WTC11 (cell line): ENCODE data around the gene PDE4A. TPM values are rescaled to one million over a fixed set of nuclear protein-coding genes. Genes with fewer than 3 reads are reported as not detected.

Experiments used
- ATAC-seq: fragments of 200-7000 bp; cut with Tn5 transposase; 2 replicates; pipeline ENCODE4 v1.10.0; 2021; ENCODE audit warnings: mild to moderate bottlenecking, moderate library complexity
- Bru-seq: library from RNA; stranded (reverse); fragments of 400-500 nt; gene quantifications from one replicate; lab custom pipeline; 2021; lab: Mats Ljungman, UMichigan
- CTCF ChIA-PET: fragments of 300-600 bp; sonication (Branson Sonifier 250); formaldehyde crosslinking; loops from one replicate; lab custom pipeline; 2021; ENCODE audit warnings: antibody characterized with exemption; lab: Charles Lee
- POLR2A ChIA-PET: fragments of 350-600 bp; sonication (Branson Sonifier 250); formaldehyde crosslinking; loops from one replicate; lab custom pipeline; 2021; ENCODE audit warnings: antibody characterized with exemption; lab: Charles Lee
- DNase-seq: peaks from one replicate; pipeline ENCODE4 v3.0.0; 2021; ENCODE audit warnings: low spot score
- H3K27ac Mint-ChIP-seq: 2 replicates; pipeline ENCODE4 v1.8.0; 2021; ENCODE audit warnings: mixed read lengths
- H3K27me3 Mint-ChIP-seq: 2 replicates; pipeline ENCODE4 v1.8.0; 2021; ENCODE audit warnings: low read depth, mild to moderate bottlenecking, moderate library complexity, mixed read lengths
- H3K36me3 Mint-ChIP-seq: 2 replicates; pipeline ENCODE4 v1.8.0; 2021; ENCODE audit warnings: mixed read lengths
- H3K4me1 Mint-ChIP-seq: 2 replicates; pipeline ENCODE4 v1.8.0; 2022; ENCODE audit warnings: mixed read lengths
- H3K4me3 Mint-ChIP-seq: 2 replicates; pipeline ENCODE4 v1.8.0; 2021; ENCODE audit warnings: mild to moderate bottlenecking, moderate library complexity, mixed read lengths
- H3K9me3 Mint-ChIP-seq: 2 replicates; pipeline ENCODE4 v1.8.0; 2021; ENCODE audit warnings: mixed read lengths
- ATF3 ChIP-seq: sonication (generic); formaldehyde crosslinking; conservative IDR thresholded peaks from 2 replicates; pipeline ENCODE4 v1.8.1; 2022; ENCODE audit warnings: mild to moderate bottlenecking, missing genetic modification reagents
- CDX4 ChIP-seq: fragments of 250-450 bp; sonication (Bioruptor Pico); IDR thresholded peaks from 2 replicates; pipeline ENCODE4 v1.9.0; 2021; ENCODE audit warnings: moderate library complexity, mild to moderate bottlenecking, inconsistent platforms, borderline replicate concordance
- CTCF ChIP-seq: fragments of 200-600 bp; IDR thresholded peaks from 2 replicates; pipeline ENCODE4 v1.8.0; 2022; ENCODE audit warnings: antibody characterized with exemption
- FOXJ3 ChIP-seq: sonication (generic); formaldehyde crosslinking; IDR thresholded peaks from 2 replicates; pipeline ENCODE4 v1.9.0; 2021; ENCODE audit warnings: missing genetic modification reagents, mild to moderate bottlenecking, borderline replicate concordance
- FOXP1 ChIP-seq: sonication (generic); formaldehyde crosslinking; IDR thresholded peaks from 2 replicates; pipeline ENCODE4 v1.8.0; 2022; ENCODE audit warnings: missing genetic modification reagents, mild to moderate bottlenecking, moderate library complexity, borderline replicate concordance
- HMGXB4 ChIP-seq: sonication (generic); formaldehyde crosslinking; IDR thresholded peaks from 2 replicates; pipeline ENCODE4 v1.8.1; 2023; ENCODE audit warnings: mild to moderate bottlenecking, moderate library complexity, missing genetic modification reagents
- MYBL2 ChIP-seq: sonication (generic); formaldehyde crosslinking; IDR thresholded peaks from 2 replicates; pipeline ENCODE4 v1.8.1; 2023; ENCODE audit warnings: mild to moderate bottlenecking, moderate library complexity, missing genetic modification reagents
- NR2C2 ChIP-seq: sonication (generic); formaldehyde crosslinking; IDR thresholded peaks from 2 replicates; pipeline ENCODE4 v1.8.0; 2022; ENCODE audit warnings: mild to moderate bottlenecking, missing genetic modification reagents
- SMAD3 ChIP-seq: sonication (generic); formaldehyde crosslinking; IDR thresholded peaks from 2 replicates; pipeline ENCODE4 v1.8.0; 2022; ENCODE audit warnings: missing genetic modification reagents, mild to moderate bottlenecking, borderline replicate concordance
- SP1 ChIP-seq: sonication (generic); formaldehyde crosslinking; conservative IDR thresholded peaks from 2 replicates; pipeline ENCODE4 v1.8.1; 2022; ENCODE audit warnings: missing genetic modification reagents
- STAT6 ChIP-seq: sonication (generic); formaldehyde crosslinking; conservative IDR thresholded peaks from 2 replicates; pipeline ENCODE4 v1.8.1; 2023; ENCODE audit warnings: mild to moderate bottlenecking, low read depth, missing genetic modification reagents, moderate library complexity
- TEAD1 ChIP-seq: sonication (generic); formaldehyde crosslinking; IDR thresholded peaks from 2 replicates; pipeline ENCODE4 v1.8.0; 2022; ENCODE audit warnings: mild to moderate bottlenecking, missing genetic modification reagents
- ZNF138 ChIP-seq: sonication (generic); formaldehyde crosslinking; conservative IDR thresholded peaks from 2 replicates; pipeline ENCODE4 v1.8.1; 2022; ENCODE audit warnings: mild to moderate bottlenecking, moderate library complexity, missing genetic modification reagents
- ZNF263 ChIP-seq: sonication (generic); formaldehyde crosslinking; IDR thresholded peaks from 2 replicates; pipeline ENCODE4 v1.8.1; 2022; ENCODE audit warnings: low read depth, mild to moderate bottlenecking, moderate library complexity, missing genetic modification reagents
- ZNF423 ChIP-seq: fragments of 250-450 bp; sonication (Bioruptor Pico); IDR thresholded peaks from 2 replicates; pipeline ENCODE4 v2.1.2; 2022; ENCODE audit warnings: mild to moderate bottlenecking, moderate library complexity
- ZNF425 ChIP-seq: fragments of 250-450 bp; sonication (Bioruptor Pico); conservative IDR thresholded peaks from 2 replicates; pipeline ENCODE4 v1.9.0; 2021; ENCODE audit warnings: mild to moderate bottlenecking
- ZNF532 ChIP-seq: fragments of 250-450 bp; sonication (Bioruptor Pico); IDR thresholded peaks from 2 replicates; pipeline ENCODE4 v1.9.0; 2021; ENCODE audit warnings: mild to moderate bottlenecking, borderline replicate concordance
- long read RNA-seq, 3 experiments: library from RNA in 1 of 3; library from capped mRNA in 1 of 3; library from polyadenylated mRNA in 1 of 3; unstranded in 2 of 3; stranded (forward) in 1 of 3; transcript quantifications; one replicate each; pipeline ENCODE4 v2.0.0, GENCODE V29; 2021
- total RNA-seq: library from RNA; stranded (reverse); gene quantifications from 3 replicates; pipeline ENCODE4 v1.2.3, GENCODE V29; 2021

PDE4A gene
- total RNA-seq (5.3 to 5.9 TPM (median 5.8 TPM) in 3 replicates), Bru-seq, nascent RNA (percentile 27 among the genes with signal in this experiment)
- long read RNA-seq, experiment 1, full-length matches to known transcripts: 9 of 26 reads
- long read RNA-seq, experiment 1, partial matches to known transcripts: 11 of 26 reads
- long read RNA-seq, experiment 1, other reads (novel, unspliced or antisense): 6 of 26 reads
- long read RNA-seq, experiment 2, partial matches to known transcripts: 2 of 6 reads
- long read RNA-seq, experiment 2, other reads (novel, unspliced or antisense): 4 of 6 reads
- long read RNA-seq, experiment 3, partial matches to known transcripts: 4 of 7 reads
- long read RNA-seq, experiment 3, other reads (novel, unspliced or antisense): 3 of 7 reads

- no peak within 1 kb of the TSS for H3K27ac Mint-ChIP-seq
- H3K9me3 Mint-ChIP-seq: no peaks in the 10 kb centered on the region
- ATAC-seq (peak; percentile 9), DNase-seq (peak; percentile 64)
- H3K4me3 Mint-ChIP-seq: peak within 1 kb of the TSS; percentile 77
- ChIA-PET POLR2A (interaction anchor here (0.8 to 1.0 kb wide), 2 partner anchors 145 to 275 kb away, joined by 3 read pairs; partner anchors contain the start of gene KRI1), CTCF (interaction anchor here (0.5 to 4.8 kb wide), 19 partner anchors 9 to 281 kb away, joined by 3 to 51 read pairs (median 4); partner anchors contain the start of genes CDC37 and QTRT1)
- H3K4me1 Mint-ChIP-seq: peaks cover 29% of the 10 kb centered on the region
- TF ChIP-seq CTCF (peak; percentile 24; the same call in 1 of the 2 replicates), MYBL2 (CRISPR knock-in tag) (0 out of 2 replicates have a peak, but pooled peaks have one; percentile 58), ZNF138 (CRISPR knock-in tag) (no peak), ATF3 (CRISPR knock-in tag) (no peak), ZNF423 (CRISPR knock-in tag) (peak; percentile 55), ZNF263 (CRISPR knock-in tag) (peak; percentile 46; the same call in 1 of the 2 replicates), NR2C2 (peak; percentile 18; the same call in 1 of the 2 replicates), FOXP1 (peak; percentile 86), SP1 (CRISPR knock-in tag) (peak; percentile 55; the same call in 1 of the 2 replicates), SMAD3 (CRISPR knock-in tag) (no peak), ZNF425 (CRISPR knock-in tag) (no peak)
- H3K27me3 Mint-ChIP-seq: peaks cover 94% of the 10 kb centered on the region
- H3K36me3 Mint-ChIP-seq: no peaks in the 10 kb centered on the region
These were observed at the start of gene PDE4A for GRCh38 chr19:10420444-10421239. Gene PDE4A, plus strand, starts transcription at chr19:10420538. Its CDS starts 227 bp downstream, at chr19:10420765.

GRCh38 chr19:10372690-10373089, 47.6 kb upstream of the PDE4A start:
- ChIA-PET POLR2A (interaction anchor here (0.6 to 1.2 kb wide), 3 partner anchors 19 to 105 kb away, joined by 3 to 6 read pairs (median 4); partner anchors contain the start of gene RAVER1), CTCF (interaction anchor here (1.8 to 3.2 kb wide), 2 partner anchors 102 to 114 kb away, joined by 7 to 13 read pairs; partner anchors contain the start of gene ICAM1)
- no peak overlapping the region for H3K27ac Mint-ChIP-seq
- H3K9me3 Mint-ChIP-seq: no peaks in the 10 kb centered on the region
- H3K27me3 Mint-ChIP-seq: no peaks in the 10 kb centered on the region
- H3K4me1 Mint-ChIP-seq: no peaks in the 10 kb centered on the region
- peaks cover 23% of the 10 kb centered on the region for H3K36me3 Mint-ChIP-seq
- DNase-seq: no peak
- no peak for ATAC-seq
- no peak overlapping the region for H3K4me3 Mint-ChIP-seq
- TF ChIP-seq FOXJ3 (CRISPR knock-in tag) (no peak), ZNF532 (CRISPR knock-in tag) (no peak), TEAD1 (CRISPR knock-in tag) (no peak), HMGXB4 (CRISPR knock-in tag) (no peak), CDX4 (CRISPR knock-in tag) (no peak), STAT6 (CRISPR knock-in tag) (no peak)
